Chondrocyte (in vitro differentiated cells): ENCODE results near the gene TRIM29. TPM values are rescaled to one million over a fixed set of nuclear protein-coding genes. Genes with fewer than 3 reads are reported as not detected.
"Not testable (repeated sequence)": the region's sequence is repeated elsewhere in the genome, so short reads cannot be mapped to it uniquely, and the experiment has no call there.

Experiments
- DNase-seq: peaks from one replicate; pipeline ENCODE4 v3.0.0; 2021; ENCODE audit warnings: mixed read lengths, low spot score
- H3K27ac Mint-ChIP-seq: one replicate; pipeline ENCODE4 v1.8.0; 2021; ENCODE audit warnings: mild to moderate bottlenecking, moderate library complexity, mixed read lengths; ENCODE audit not compliant: unreplicated experiment
- H3K27me3 Mint-ChIP-seq: 2 replicates; pipeline ENCODE4 v1.8.0; 2021; ENCODE audit warnings: low read depth, mixed read lengths
- H3K36me3 Mint-ChIP-seq: 2 replicates; pipeline ENCODE4 v1.8.0; 2021; ENCODE audit warnings: low read depth, mixed read lengths
- H3K4me1 Mint-ChIP-seq: 2 replicates; pipeline ENCODE4 v1.8.0; 2021; ENCODE audit warnings: low read depth, mild to moderate bottlenecking, mixed read lengths
- H3K4me3 Mint-ChIP-seq: one replicate; pipeline ENCODE4 v1.8.0; 2021; ENCODE audit warnings: mild to moderate bottlenecking, moderate library complexity, mixed read lengths; ENCODE audit not compliant: unreplicated experiment
- H3K9me3 Mint-ChIP-seq: 2 replicates; pipeline ENCODE4 v1.8.0; 2021; ENCODE audit warnings: low read depth, mixed read lengths
- CTCF ChIP-seq: fragments of 200-600 bp; sonication (generic); IDR thresholded peaks from 2 replicates; pipeline ENCODE4 v1.5.0; 2021; ENCODE audit warnings: antibody characterized with exemption, mild to moderate bottlenecking, moderate library complexity
- total RNA-seq: library from RNA; stranded (reverse); gene quantifications from 3 replicates; pipeline ENCODE4 v1.2.1, GENCODE V29; 2021

TRIM29 gene
- total RNA-seq, 1 donor from 2014 or later, result not detected

- Mint-ChIP-seq H3K36me3 (no peaks in the 10 kb centered on the region), H3K27me3 (peaks cover 6% of the 10 kb centered on the region), H3K27ac (no peak overlapping the region), H3K4me1 (peaks cover 21% of the 10 kb centered on the region), H3K4me3 (no peak overlapping the region), H3K9me3 (no peaks in the 10 kb centered on the region)
- peak; percentile 26 for DNase-seq
- TF ChIP-seq CTCF, result no peak
Observed at GRCh38 chr11:120182372-120182771, 44.5 kb upstream of the TRIM29 start.

- Mint-ChIP-seq H3K27ac (no peak overlapping the region), H3K4me3 (no peak overlapping the region), H3K36me3 (no peaks in the 10 kb centered on the region), H3K27me3 (peaks cover 13% of the 10 kb centered on the region), H3K4me1 (peaks cover 12% of the 10 kb centered on the region), H3K9me3 (no peaks in the 10 kb centered on the region)
- no peak for TF ChIP-seq CTCF
- peak; percentile 19 for DNase-seq
Observed at GRCh38 chr11:120181376-120181975, 43.6 kb upstream of the TRIM29 start.

- Mint-ChIP-seq H3K4me1 (peaks cover 7% of the 10 kb centered on the region), H3K9me3 (no peaks in the 10 kb centered on the region), H3K27ac (no peak overlapping the region), H3K27me3 (peaks cover 20% of the 10 kb centered on the region), H3K4me3 (no peak overlapping the region), H3K36me3 (no peaks in the 10 kb centered on the region)
- TF ChIP-seq CTCF, result peak; percentile 37
- no peak for DNase-seq
Observed at GRCh38 chr11:120180551-120181232, 42.8 kb upstream of the TRIM29 start.

GRCh38 chr11:120180063-120180462, 42.1 kb upstream of the TRIM29 start:
- not testable (repeated sequence) for H3K27ac Mint-ChIP-seq, H3K4me1 Mint-ChIP-seq, H3K9me3 Mint-ChIP-seq, DNase-seq, H3K36me3 Mint-ChIP-seq, H3K4me3 Mint-ChIP-seq
- H3K27me3 Mint-ChIP-seq, result peaks cover 21% of the 10 kb centered on the region

GRCh38 chr11:120179057-120179672, 41.3 kb upstream of the TRIM29 start:
- Mint-ChIP-seq H3K4me3 (no peak overlapping the region), H3K4me1 (peaks cover 4% of the 10 kb centered on the region), H3K9me3 (no peaks in the 10 kb centered on the region), H3K27ac (no peak overlapping the region), H3K27me3 (peaks cover 23% of the 10 kb centered on the region), H3K36me3 (no peaks in the 10 kb centered on the region)
- no peak for DNase-seq
- TF ChIP-seq CTCF, result no peak
